CD14-positive monocyte (primary cell): ENCODE data around the gene PCDH15. TPM values are rescaled to one million over a fixed set of nuclear protein-coding genes. Genes with fewer than 3 reads are reported as not detected.

Source experiments
- DNase-seq, 3 donors: peaks; one replicate each; pipeline ENCODE4 v3.0.0-alpha.2; 2011 to 2022
- H2AFZ ChIP-seq: 2 replicates; pipeline ENCODE4 v1.6.0; 2012; ENCODE audit warnings: mild to moderate bottlenecking, low read depth, low read length, inconsistent platforms; ENCODE audit not compliant: insufficient read depth, poor library complexity, severe bottlenecking
- H3K27ac ChIP-seq, 2 donors: 1 replicate in 1 of 2; 2 replicates in 1 of 2; pipeline ENCODE4 v1.5.1; 2012 to 2013; ENCODE audit warnings: low read length in 2 of 2, control low read depth in 1 of 2, inconsistent platforms in 1 of 2, low read depth in 1 of 2, mild to moderate bottlenecking in 1 of 2
- H3K27me3 ChIP-seq, 2 donors: one replicate each; pipeline versions ENCODE4 v1.6.0 to v1.6.1; 2011 to 2013; ENCODE audit warnings: low read length in 2 of 2; ENCODE audit not compliant: control insufficient read depth in 2 of 2, insufficient read depth in 2 of 2
- H3K36me3 ChIP-seq, 2 donors: replicated peaks in 1 of 2; 1 replicate in 1 of 2; 2 replicates in 1 of 2; pipeline versions ENCODE4 v1.5.1 to v1.6.1; 2012 to 2013; ENCODE audit warnings: low read length in 2 of 2, control low read depth in 1 of 2, inconsistent platforms in 1 of 2, mild to moderate bottlenecking in 1 of 2; ENCODE audit not compliant: insufficient read depth in 2 of 2, control insufficient read depth in 1 of 2
- H3K4me1 ChIP-seq, 2 donors: 1 replicate in 1 of 2; 2 replicates in 1 of 2; pipeline versions ENCODE4 v1.5.1 to v1.6.1; 2012 to 2013; ENCODE audit warnings: low read length in 2 of 2, control low read depth in 1 of 2, inconsistent platforms in 1 of 2, mild to moderate bottlenecking in 1 of 2, moderate library complexity in 1 of 2; ENCODE audit not compliant: insufficient read depth in 2 of 2, control insufficient read depth in 1 of 2
- H3K4me2 ChIP-seq: replicated peaks from 2 replicates; pipeline ENCODE3; 2012; ENCODE audit warnings: low read length, moderate library complexity, mild to moderate bottlenecking; ENCODE audit not compliant: poor library complexity, severe bottlenecking; ENCODE audit errors: extremely low read depth
- H3K4me3 ChIP-seq, 3 experiments: fragments of 200-600 bp in 1 of 3; sonication (generic) in 1 of 3; replicated peaks in 1 of 3; 1 replicate in 2 of 3; 2 replicates in 1 of 3; pipeline ENCODE4 v1.5.1; 2011 to 2013; ENCODE audit warnings: low read length in 3 of 3, mild to moderate bottlenecking in 3 of 3, control low read depth in 2 of 3, low read depth in 2 of 3, inconsistent platforms in 1 of 3, moderate library complexity in 1 of 3
- H3K79me2 ChIP-seq: 2 replicates; pipeline ENCODE4 v1.6.0; 2012; ENCODE audit warnings: mild to moderate bottlenecking, control low read depth, inconsistent platforms, low read length, moderate library complexity; ENCODE audit not compliant: insufficient read depth
- H3K9ac ChIP-seq: 2 replicates; pipeline ENCODE4 v1.6.0; 2017; ENCODE audit warnings: low read length, mild to moderate bottlenecking; ENCODE audit not compliant: insufficient read depth, poor library complexity, severe bottlenecking
- H3K9me3 ChIP-seq, 2 donors: replicated peaks in 1 of 2; 1 replicate in 1 of 2; 2 replicates in 1 of 2; pipeline versions ENCODE4 v1.5.1 to v1.6.1; 2012 to 2013; ENCODE audit warnings: low read length in 2 of 2, control low read depth in 1 of 2; ENCODE audit not compliant: control insufficient read depth in 1 of 2, insufficient read depth in 1 of 2
- H4K20me1 ChIP-seq: 2 replicates; pipeline ENCODE4 v1.6.0; 2012; ENCODE audit warnings: mild to moderate bottlenecking, low read length, control low read depth, moderate library complexity; ENCODE audit not compliant: insufficient read depth
- H3K27ac Mint-ChIP-seq, 7 donors: one replicate each; pipeline ENCODE4 v1.8.0; 2020; ENCODE audit warnings: mild to moderate bottlenecking in 7 of 7, mixed read lengths in 7 of 7, moderate library complexity in 6 of 7, inconsistent platforms in 2 of 7
- H3K27me3 Mint-ChIP-seq, 3 donors: one replicate each; pipeline ENCODE4 v1.8.0; 2021 to 2022; ENCODE audit warnings: low read depth in 3 of 3, mild to moderate bottlenecking in 3 of 3, mixed read lengths in 3 of 3, moderate library complexity in 3 of 3, inconsistent platforms in 1 of 3
- H3K36me3 Mint-ChIP-seq, 2 donors: one replicate each; pipeline ENCODE4 v1.8.0; 2020; ENCODE audit warnings: mixed read lengths in 2 of 2, inconsistent platforms in 1 of 2, mild to moderate bottlenecking in 1 of 2
- H3K4me1 Mint-ChIP-seq: one replicate; pipeline ENCODE4 v1.8.0; 2020; ENCODE audit warnings: mild to moderate bottlenecking, mixed read lengths
- H3K4me3 Mint-ChIP-seq, 2 donors: one replicate each; pipeline ENCODE4 v1.8.0; 2020; ENCODE audit warnings: mild to moderate bottlenecking in 2 of 2, mixed read lengths in 2 of 2, moderate library complexity in 1 of 2
- H3K9me3 Mint-ChIP-seq, 7 donors: one replicate each; pipeline ENCODE4 v1.8.0; 2020 to 2022; ENCODE audit warnings: mixed read lengths in 7 of 7, mild to moderate bottlenecking in 6 of 7, moderate library complexity in 6 of 7, inconsistent platforms in 2 of 7
- WGBS: methylation state at CpG from one replicate; pipeline ENCODE4 v1.1.5; 2013; ENCODE audit warnings: missing lambda C conversion rate; ENCODE audit not compliant: insufficient coverage; 5-methylcytosine and 5-hydroxymethylcytosine counted together
- intact Hi-C, 2 donors: fragments of 100-400 bp; cut with micrococcal nuclease; formaldehyde crosslinking; loops; one replicate each; pipeline versions ENCODE4 v1.15.0 to v1.15.1; 2023
- polyA plus RNA-seq, 3 donors: library from polyadenylated mRNA; depleted of rRNA in 1 of 3; unstranded in 2 of 3; stranded (reverse) in 1 of 3; fragments of 300-500 nt in 2 of 3; fragments of >200 nt in 1 of 3; fragmentation: Illumina TruSeq in 2 of 3; gene quantifications; 1 replicate in 2 of 3; 2 replicates in 1 of 3; pipeline ENCODE4 v1.2.3, GENCODE V29; 2012 to 2021
- TF ChIP-seq, protein P1 (sequence below): fragments of 200-600 bp; IDR thresholded peaks from one replicate; pipeline ENCODE4 v1.8.0; 2022; ENCODE audit warnings: antibody characterized with exemption, mild to moderate bottlenecking

PCDH15 gene
- polyA plus RNA-seq, 3 donors: not detected

DNA sequence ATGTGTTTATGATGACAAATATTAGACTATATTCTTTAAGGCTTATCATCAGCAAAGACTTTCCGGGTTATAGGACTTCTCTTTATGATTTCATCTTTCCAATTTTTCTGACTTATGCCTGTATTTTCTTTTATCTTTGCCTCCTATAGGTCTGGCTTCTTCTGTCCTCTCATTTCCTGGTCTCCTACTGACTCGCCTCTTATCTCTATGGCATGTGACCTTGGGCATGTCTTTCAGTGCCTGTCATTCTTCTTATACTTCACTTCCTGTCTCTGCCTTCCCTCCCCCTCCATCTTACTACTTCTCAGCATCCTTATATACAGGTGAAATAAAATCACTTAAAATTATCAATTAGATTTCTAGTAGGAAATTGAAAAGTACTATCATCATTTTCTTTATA lies 42.2 kb downstream of the PCDH15 start:
- intact Hi-C loops: no loop called here
- H2AFZ ChIP-seq: no peak overlapping the region
- TF ChIP-seq, protein P1, sequence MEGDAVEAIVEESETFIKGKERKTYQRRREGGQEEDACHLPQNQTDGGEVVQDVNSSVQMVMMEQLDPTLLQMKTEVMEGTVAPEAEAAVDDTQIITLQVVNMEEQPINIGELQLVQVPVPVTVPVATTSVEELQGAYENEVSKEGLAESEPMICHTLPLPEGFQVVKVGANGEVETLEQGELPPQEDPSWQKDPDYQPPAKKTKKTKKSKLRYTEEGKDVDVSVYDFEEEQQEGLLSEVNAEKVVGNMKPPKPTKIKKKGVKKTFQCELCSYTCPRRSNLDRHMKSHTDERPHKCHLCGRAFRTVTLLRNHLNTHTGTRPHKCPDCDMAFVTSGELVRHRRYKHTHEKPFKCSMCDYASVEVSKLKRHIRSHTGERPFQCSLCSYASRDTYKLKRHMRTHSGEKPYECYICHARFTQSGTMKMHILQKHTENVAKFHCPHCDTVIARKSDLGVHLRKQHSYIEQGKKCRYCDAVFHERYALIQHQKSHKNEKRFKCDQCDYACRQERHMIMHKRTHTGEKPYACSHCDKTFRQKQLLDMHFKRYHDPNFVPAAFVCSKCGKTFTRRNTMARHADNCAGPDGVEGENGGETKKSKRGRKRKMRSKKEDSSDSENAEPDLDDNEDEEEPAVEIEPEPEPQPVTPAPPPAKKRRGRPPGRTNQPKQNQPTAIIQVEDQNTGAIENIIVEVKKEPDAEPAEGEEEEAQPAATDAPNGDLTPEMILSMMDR: no peak
- 80% methylated on average over 1 of the region's 2 CpGs for WGBS
- Mint-ChIP-seq H3K27me3 (no peaks in the 10 kb centered on the region), H3K36me3 (no peaks in the 10 kb centered on the region), H3K4me3 (no peak overlapping the region), H3K27ac (no peak overlapping the region), H3K9me3 (peaks cover 0 to 9% (median 0%) of the 10 kb centered on the region in 7 donors), H3K4me1 (no peaks in the 10 kb centered on the region)
- no peaks in the 10 kb centered on the region for H3K4me1 ChIP-seq
- DNase-seq: no peak
- no peaks in the 10 kb centered on the region for H3K36me3 ChIP-seq
- no peak overlapping the region for H3K27ac ChIP-seq
- H3K27me3 ChIP-seq: no peaks in the 10 kb centered on the region
- H3K9me3 ChIP-seq: no peaks in the 10 kb centered on the region
- H3K4me3 ChIP-seq: no peak overlapping the region
- no peak overlapping the region for H3K9ac ChIP-seq
- H4K20me1 ChIP-seq: no peaks in the 10 kb centered on the region
- no peak overlapping the region for H3K4me2 ChIP-seq
- no peaks in the 10 kb centered on the region for H3K79me2 ChIP-seq

DNA sequence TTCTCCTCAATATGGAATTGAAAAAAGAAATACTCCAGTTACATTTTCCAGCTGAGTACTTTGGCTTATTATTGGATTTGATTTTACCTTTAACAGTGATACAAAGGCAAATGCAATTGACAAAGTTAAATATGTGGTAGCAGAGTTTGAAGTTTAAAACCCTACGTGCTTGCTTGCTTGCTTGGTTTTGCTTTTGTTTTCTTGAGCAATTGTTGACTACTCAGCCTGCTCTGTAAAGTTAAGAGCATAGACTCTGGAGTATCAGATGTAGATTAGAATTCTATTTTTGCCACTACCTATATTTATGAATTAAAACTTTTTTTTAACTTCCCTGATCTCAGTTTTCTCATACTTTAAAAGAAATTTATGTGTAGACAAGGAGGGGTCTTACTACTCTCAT lies 51.4 kb downstream of the PCDH15 start:
- no peak overlapping the region for H2AFZ ChIP-seq
- no peak overlapping the region for H3K4me3 ChIP-seq
- Mint-ChIP-seq H3K4me1 (no peaks in the 10 kb centered on the region), H3K27ac (no peak overlapping the region), H3K27me3 (no peaks in the 10 kb centered on the region), H3K9me3 (no peaks in the 10 kb centered on the region), H3K36me3 (no peaks in the 10 kb centered on the region), H3K4me3 (no peak overlapping the region)
- WGBS: no CpG with 5 or more reads among the region's 1 CpG
- H3K9me3 ChIP-seq: peaks cover 0 to 3% of the 10 kb centered on the region in 2 donors
- intact Hi-C loops: no loop called here
- H3K4me2 ChIP-seq: no peak overlapping the region
- DNase-seq: no peak
- H3K36me3 ChIP-seq: no peaks in the 10 kb centered on the region
- no peaks in the 10 kb centered on the region for H3K4me1 ChIP-seq
- no peak overlapping the region for H3K9ac ChIP-seq
- TF ChIP-seq, protein P1: no peak
- no peaks in the 10 kb centered on the region for H3K27me3 ChIP-seq
- no peaks in the 10 kb centered on the region for H4K20me1 ChIP-seq
- no peak overlapping the region for H3K27ac ChIP-seq
- no peaks in the 10 kb centered on the region for H3K79me2 ChIP-seq
